HL-60 (cell line): ENCODE data around the gene MINPP1.

ENCODE experiments used
- CTCF ChIP-seq: IDR thresholded peaks from one replicate; pipeline ENCODE4 v1.5.1; 2011; ENCODE audit warnings: low read length, control low read depth, inconsistent platforms; ENCODE audit not compliant: insufficient read depth
- GABPA ChIP-seq: IDR thresholded peaks from 2 replicates; pipeline ENCODE4 v1.6.1; 2012; ENCODE audit warnings: low read depth
- POLR2AphosphoS5 ChIP-seq: IDR thresholded peaks from 2 replicates; pipeline ENCODE4 v1.6.1; 2012; ENCODE audit warnings: low read depth

GRCh38 chr10:87541114-87541513 is 36.4 kb downstream of the MINPP1 start:
- TF ChIP-seq POLR2AphosphoS5 (no peak), CTCF (no peak), GABPA (no peak)
